ENCODE results near the gene ABCF2. TPM values are rescaled to one million over a fixed set of nuclear protein-coding genes. Genes with fewer than 3 reads are reported as not detected.

ABCF2 gene
- total RNA-seq, 2 experiments from 2014 or later, result 31.8 to 44.9 TPM

DNA sequence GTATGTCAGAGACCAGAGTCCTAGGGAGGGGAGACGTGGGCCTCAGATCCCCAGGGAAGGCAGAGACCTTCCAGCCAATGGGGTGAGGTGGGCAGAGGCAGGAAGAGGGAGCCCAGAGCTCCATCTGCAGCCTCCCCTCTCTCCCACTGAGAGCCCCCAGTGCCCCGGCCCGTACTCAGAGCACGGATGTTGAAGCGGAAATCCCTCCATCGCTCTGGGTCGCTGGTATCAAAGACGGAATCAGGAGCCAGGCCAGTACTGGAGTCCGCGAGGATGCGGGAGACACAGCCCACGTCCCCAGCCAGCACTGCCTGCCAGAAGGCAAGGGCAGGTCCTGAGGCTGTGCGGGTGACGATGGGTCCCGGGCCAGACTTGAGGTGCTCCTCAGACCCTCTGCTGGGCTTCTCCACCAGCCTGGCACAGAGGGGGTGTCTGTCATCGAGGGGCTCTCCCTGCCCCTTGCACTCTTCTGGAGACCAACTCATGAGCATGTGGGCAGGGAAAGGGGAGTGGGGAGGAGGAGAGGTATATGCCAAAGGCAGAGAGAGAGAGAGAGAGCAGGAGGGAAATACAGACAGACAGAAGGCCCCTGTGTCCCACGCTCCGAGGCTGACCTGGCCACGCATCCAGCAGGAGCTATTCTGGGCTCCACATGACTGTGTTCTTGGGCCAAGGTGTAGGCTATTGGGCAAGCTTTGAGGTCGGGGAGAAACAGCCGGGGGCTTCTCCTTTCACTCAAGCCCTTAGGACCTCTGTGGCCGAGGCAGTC is 40.2 kb downstream of the ABCF2 start, which contains the start of gene ASB10:
TSS of gene ASB10 (minus strand) at position 611 of the 769 bp plus-strand sequence. CDS start at position 491, 120 bp downstream.
- ChIA-PET CTCF (ENCODE audit: unreplicated experiment) (no interaction called here), POLR2A (no interaction called here)
- H3K4me1 ChIP-seq (ENCODE audit: insufficient read depth, low read length, poor library complexity, severe bottlenecking), result peaks cover 7% of the 10 kb centered on the region
- DNase-seq (ENCODE audit: low spot score), result no peak
- no TSS peak for BruUV-seq (replicated peaks)
- TF ChIP-seq EZH2phosphoT487 (IDR thresholded peaks at IDR 0.05; ENCODE audit: borderline replicate concordance, low read depth, low read length), result no peak
- TF ChIP-seq, protein P1, sequence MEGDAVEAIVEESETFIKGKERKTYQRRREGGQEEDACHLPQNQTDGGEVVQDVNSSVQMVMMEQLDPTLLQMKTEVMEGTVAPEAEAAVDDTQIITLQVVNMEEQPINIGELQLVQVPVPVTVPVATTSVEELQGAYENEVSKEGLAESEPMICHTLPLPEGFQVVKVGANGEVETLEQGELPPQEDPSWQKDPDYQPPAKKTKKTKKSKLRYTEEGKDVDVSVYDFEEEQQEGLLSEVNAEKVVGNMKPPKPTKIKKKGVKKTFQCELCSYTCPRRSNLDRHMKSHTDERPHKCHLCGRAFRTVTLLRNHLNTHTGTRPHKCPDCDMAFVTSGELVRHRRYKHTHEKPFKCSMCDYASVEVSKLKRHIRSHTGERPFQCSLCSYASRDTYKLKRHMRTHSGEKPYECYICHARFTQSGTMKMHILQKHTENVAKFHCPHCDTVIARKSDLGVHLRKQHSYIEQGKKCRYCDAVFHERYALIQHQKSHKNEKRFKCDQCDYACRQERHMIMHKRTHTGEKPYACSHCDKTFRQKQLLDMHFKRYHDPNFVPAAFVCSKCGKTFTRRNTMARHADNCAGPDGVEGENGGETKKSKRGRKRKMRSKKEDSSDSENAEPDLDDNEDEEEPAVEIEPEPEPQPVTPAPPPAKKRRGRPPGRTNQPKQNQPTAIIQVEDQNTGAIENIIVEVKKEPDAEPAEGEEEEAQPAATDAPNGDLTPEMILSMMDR (conservative IDR thresholded peaks at IDR 0.05; ENCODE audit: low read length), result no peak
- intact Hi-C loops (cut with micrococcal nuclease; ENCODE audit: unreplicated experiment), result no loop called here
- no peaks in the 10 kb centered on the region for H3K36me3 ChIP-seq (ENCODE audit: insufficient read depth, low read length)
- H3K4me3 ChIP-seq (ENCODE audit: low read depth, low read length, poor library complexity, severe bottlenecking), result no peak within 1 kb of the TSS
- H3K9me3 ChIP-seq (ENCODE audit: low read length), result no peaks in the 10 kb centered on the region
- H3K9me2 ChIP-seq (ENCODE audit: insufficient read depth, low read length), result no peaks in the 10 kb centered on the region
- H3K27ac ChIP-seq (ENCODE audit: low read depth, low read length, poor library complexity, severe bottlenecking), result no peak within 1 kb of the TSS
- H4K20me1 ChIP-seq (ENCODE audit: insufficient read depth, low read length), result no peaks in the 10 kb centered on the region
- H2AFZ ChIP-seq (ENCODE audit: low read length), result no peak within 1 kb of the TSS
- peak within 1 kb of the TSS; percentile 24; the same call in 1 of the 2 replicates for H3K4me2 ChIP-seq (ENCODE audit: low read length)
- H3K79me2 ChIP-seq (ENCODE audit: insufficient read depth, low read depth, low read length), result no peaks in the 10 kb centered on the region

DNA sequence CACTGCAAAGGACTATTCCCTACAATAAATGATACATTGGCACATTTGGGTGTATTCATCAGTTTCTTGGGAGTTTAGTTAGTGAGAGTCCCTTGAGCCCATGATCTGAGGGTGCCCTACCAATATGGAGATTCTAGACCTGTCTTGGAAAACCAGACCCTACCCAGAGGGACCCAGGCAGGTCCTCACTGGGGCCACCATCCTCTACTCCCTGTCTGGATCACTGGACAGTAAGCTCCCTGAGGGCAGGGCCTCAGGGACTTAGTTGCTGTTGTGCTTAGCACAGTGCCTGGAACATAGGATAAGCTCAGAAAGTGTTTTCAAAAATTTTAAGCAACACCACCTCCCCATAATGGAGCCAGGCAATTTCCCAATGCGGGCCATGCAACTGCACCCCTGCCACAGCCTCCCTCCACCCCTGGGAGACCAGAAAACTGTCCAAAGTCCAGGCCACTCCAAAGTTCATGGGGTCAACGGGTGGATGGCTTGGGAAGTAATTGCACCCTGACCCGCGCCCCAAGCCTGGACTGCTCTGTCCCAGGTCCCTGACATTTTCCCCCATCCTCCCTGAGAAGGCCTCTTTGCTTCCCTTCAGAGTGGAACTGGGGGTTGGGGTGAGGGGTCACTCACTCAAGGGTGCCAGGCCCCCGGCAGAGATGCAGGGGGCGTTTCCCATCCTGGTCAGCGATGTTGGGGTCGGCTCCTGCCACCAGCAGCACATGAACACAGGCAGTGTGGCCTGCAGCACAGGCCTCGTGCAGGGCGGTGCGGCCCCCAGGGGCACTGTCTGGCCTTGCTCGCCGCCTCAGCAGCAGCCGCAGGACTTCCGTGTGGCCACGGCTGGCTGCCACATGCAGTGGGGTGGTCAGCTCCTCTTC is 41.0 kb downstream of the ABCF2 start:
- BruUV-seq (replicated peaks), result no TSS peak
- Histone ChIP-seq H3K36me3 (ENCODE audit: insufficient read depth, low read length) (no peaks in the 10 kb centered on the region), H3K9me3 (ENCODE audit: low read length) (no peaks in the 10 kb centered on the region), H3K27ac (ENCODE audit: low read depth, low read length, poor library complexity, severe bottlenecking) (no peak overlapping the region), H3K4me3 (ENCODE audit: low read depth, low read length, poor library complexity, severe bottlenecking) (no peak overlapping the region), H3K79me2 (ENCODE audit: insufficient read depth, low read depth, low read length) (no peaks in the 10 kb centered on the region), H3K4me1 (ENCODE audit: insufficient read depth, low read length, poor library complexity, severe bottlenecking) (peaks cover 7% of the 10 kb centered on the region), H2AFZ (ENCODE audit: low read length) (no peak overlapping the region), H4K20me1 (ENCODE audit: insufficient read depth, low read length) (no peaks in the 10 kb centered on the region), H3K9me2 (ENCODE audit: insufficient read depth, low read length) (no peaks in the 10 kb centered on the region), H3K4me2 (ENCODE audit: low read length) (no peak overlapping the region)
- intact Hi-C loops (cut with micrococcal nuclease; ENCODE audit: unreplicated experiment), result no loop called here
- no peak for DNase-seq (ENCODE audit: low spot score)
- CTCF ChIA-PET (ENCODE audit: unreplicated experiment), result no interaction called here
- no peak for TF ChIP-seq EZH2phosphoT487 (IDR thresholded peaks at IDR 0.05; ENCODE audit: borderline replicate concordance, low read depth, low read length)
- TF ChIP-seq, protein P1 (conservative IDR thresholded peaks at IDR 0.05; ENCODE audit: low read length), result no peak
- POLR2A ChIA-PET, result no interaction called here

All from OCI-LY7 (cell line).